Activated CD4-positive, CD25-positive, alpha-beta regulatory T cell treated with anti-CD3 and anti-CD28 coated beads, Interleukin-2, amount 50 U/mL, for 72 hours (primary cell): ENCODE results near the gene KRTAP3-1.
"Not testable (repeated sequence)": the region's sequence is repeated elsewhere in the genome, so short reads cannot be mapped to it uniquely, and the experiment has no call there.

Experiments used
- DNase-seq: peaks from one replicate; pipeline ENCODE4 v3.0.0; 2021

Gene KRTAP3-1

GRCh38 chr17:41013606-41014005 lies 4.7 kb upstream of the KRTAP3-1 start:
- DNase-seq, result no peak

- DNase-seq, result no peak
Observed at GRCh38 chr17:41013181-41013580, 4.3 kb upstream of the KRTAP3-1 start.

GRCh38 chr17:41012326-41013120 lies 3.6 kb upstream of the KRTAP3-1 start:
- DNase-seq, result no peak

GRCh38 chr17:41010441-41010840 lies 1.5 kb upstream of the KRTAP3-1 start:
- no peak for DNase-seq

GRCh38 chr17:41009936-41010335 lies 1.0 kb upstream of the KRTAP3-1 start:
- no peak for DNase-seq

GRCh38 chr17:41009301-41009760 lies 403 bp upstream of the KRTAP3-1 start:
- no peak for DNase-seq

- no peak for DNase-seq
Observed at GRCh38 chr17:41004397-41004796, 4.5 kb downstream of the KRTAP3-1 start.

- DNase-seq, result no peak
Observed at GRCh38 chr17:41003926-41004325, 5.0 kb downstream of the KRTAP3-1 start.

GRCh38 chr17:41002814-41003213 lies 6.1 kb downstream of the KRTAP3-1 start:
- no peak for DNase-seq

GRCh38 chr17:41001795-41002194 lies 7.1 kb downstream of the KRTAP3-1 start:
- no peak for DNase-seq

- DNase-seq, result not testable (repeated sequence)
Observed at GRCh38 chr17:40999563-40999962, 9.4 kb downstream of the KRTAP3-1 start, which contains the start of gene KRTAP3-2. KRTAP3-2 (minus strand) TSS chr17:40999906; CDS start chr17:40999853, 53 bp downstream.

- DNase-seq, result no peak
Observed at GRCh38 chr17:40997361-40997760, 11.6 kb downstream of the KRTAP3-1 start.

- DNase-seq, result no peak
Observed at GRCh38 chr17:40996829-40997228, 12.1 kb downstream of the KRTAP3-1 start.

- no peak for DNase-seq
Observed at GRCh38 chr17:40995116-40995515, 13.8 kb downstream of the KRTAP3-1 start.

- no peak for DNase-seq
Observed at GRCh38 chr17:40993839-40994238, 15.1 kb downstream of the KRTAP3-1 start, which contains the start of gene KRTAP3-3. KRTAP3-3 (minus strand) TSS chr17:40994164; CDS start chr17:40994097, 67 bp downstream.

- no peak for DNase-seq
Observed at GRCh38 chr17:40993084-40993483, 15.8 kb downstream of the KRTAP3-1 start.

- no peak for DNase-seq
Observed at GRCh38 chr17:40992666-40993065, 16.3 kb downstream of the KRTAP3-1 start.

GRCh38 chr17:40986920-40987319 lies 22.0 kb downstream of the KRTAP3-1 start:
- no peak for DNase-seq

- DNase-seq, result no peak
Observed at GRCh38 chr17:40984226-40984625, 24.7 kb downstream of the KRTAP3-1 start, which contains the start of gene KRT40. KRT40 (minus strand) TSS chr17:40984326; CDS start chr17:40984273, 53 bp downstream.

- DNase-seq, result no peak
Observed at GRCh38 chr17:40981115-40981514, 27.8 kb downstream of the KRTAP3-1 start.

GRCh38 chr17:40980596-40980995 lies 28.3 kb downstream of the KRTAP3-1 start:
- DNase-seq, result no peak

GRCh38 chr17:40980117-40980516 lies 28.8 kb downstream of the KRTAP3-1 start:
- DNase-seq, result no peak

- DNase-seq, result no peak
Observed at GRCh38 chr17:40978575-40979151, 30.3 kb downstream of the KRTAP3-1 start.

GRCh38 chr17:40975516-40975915 lies 33.4 kb downstream of the KRTAP3-1 start:
- no peak for DNase-seq
